Thyroid gland (tissue), 4 donors: ENCODE data around the gene ASF1B. TPM values are rescaled to one million over a fixed set of nuclear protein-coding genes. Genes with fewer than 3 reads are reported as not detected.
A peak's percentile ranks its signal among the peaks of the same experiment; 100 is the strongest.

Experiments
- DNase-seq, 2 donors: peaks; one replicate each; pipeline ENCODE4 v3.0.0-alpha.2; 2019
- H3K27ac ChIP-seq, 3 donors: fragments of 200-600 bp; sonication (generic); 1 replicate in 2 of 3; 2 replicates in 1 of 3; pipeline ENCODE4 v1.5.1; 2016 to 2019; ENCODE audit warnings: mild to moderate bottlenecking in 1 of 3, moderate library complexity in 1 of 3
- H3K27me3 ChIP-seq: fragments of 200-600 bp; sonication (generic); one replicate; pipeline ENCODE4 v1.5.1; 2019
- H3K36me3 ChIP-seq, 2 donors: fragments of 200-600 bp; sonication (generic); one replicate each; pipeline ENCODE4 v1.5.1; 2016 to 2019
- H3K4me1 ChIP-seq, 2 donors: fragments of 200-600 bp; sonication (generic); one replicate each; pipeline ENCODE4 v1.5.1; 2017 to 2019
- H3K4me3 ChIP-seq, 3 donors: fragments of 200-600 bp; sonication (generic); replicated peaks in 1 of 3; 1 replicate in 2 of 3; 2 replicates in 1 of 3; pipeline ENCODE4 v1.5.1; 2016; ENCODE audit warnings: mild to moderate bottlenecking in 1 of 3
- H3K9me3 ChIP-seq: fragments of 200-600 bp; sonication (generic); one replicate; pipeline ENCODE4 v1.5.1; 2017
- CTCF ChIP-seq, 6 experiments: fragments of 200-600 bp in 3 of 6; fragments of 450-650 bp in 3 of 6; sonication (generic) in 3 of 6; IDR thresholded peaks; one replicate each; pipeline ENCODE4 v1.5.1; 2016 to 2019; ENCODE audit warnings: antibody characterized with exemption in 6 of 6, mild to moderate bottlenecking in 2 of 6, inconsistent platforms in 1 of 6, moderate library complexity in 1 of 6
- POLR2A ChIP-seq, 2 donors: fragments of 450-650 bp; IDR thresholded peaks; one replicate each; pipeline ENCODE4 v1.6.1; 2017; ENCODE audit warnings: antibody characterized with exemption in 2 of 2, mild to moderate bottlenecking in 2 of 2, moderate library complexity in 1 of 2
- WGBS, 2 donors: methylation state at CpG; one replicate each; pipeline ENCODE4 v1.1.5; 2017; 5-methylcytosine and 5-hydroxymethylcytosine counted together
- intact Hi-C: fragments of 100-400 bp; cut with DNase I; formaldehyde crosslinking; loops from one replicate; pipeline ENCODE4 v1.15.1; 2023
- total RNA-seq, 4 donors: library from RNA; depleted of rRNA; stranded (reverse); fragments of >200 nt; gene quantifications; one replicate each; pipeline ENCODE4 v1.2.3, GENCODE V29; 2016

Gene ASF1B
- total RNA-seq, 4 donors from 2014 or later: 0.54 to 2.6 (median 0.95) TPM

- Histone ChIP-seq H3K4me1 (peaks cover 0 to 5% of the 10 kb centered on the region in 2 donors), H3K27me3 (no peaks in the 10 kb centered on the region), H3K4me3 (no peak overlapping the region), H3K27ac (no peak overlapping the region), H3K9me3 (no peaks in the 10 kb centered on the region), H3K36me3 (peaks cover 8 to 10% of the 10 kb centered on the region in 2 donors)
- intact Hi-C loops: no loop called here
- no peak for DNase-seq
- 93 to 96% methylated on average over 7 of the region's 7 CpGs for WGBS, 2 donors
- no peak for TF ChIP-seq CTCF (IDR thresholded peaks at IDR 0.05)
- no peak for TF ChIP-seq POLR2A (IDR thresholded peaks at IDR 0.05)
These were observed 41.5 kb downstream of the ASF1B start for GRCh38 chr19:14094854-14095253.

GRCh38 chr19:14093117-14093823 lies 43.1 kb downstream of the ASF1B start:
- no peak overlapping the region for H3K4me3 ChIP-seq
- intact Hi-C loops: no loop called here
- H3K9me3 ChIP-seq: no peaks in the 10 kb centered on the region
- H3K4me1 ChIP-seq: peaks cover 0 to 17% of the 10 kb centered on the region in 2 donors
- peaks cover 8 to 10% of the 10 kb centered on the region in 2 donors for H3K36me3 ChIP-seq
- TF ChIP-seq CTCF (IDR thresholded peaks at IDR 0.05) (no peak), POLR2A (IDR thresholded peaks at IDR 0.05) (no peak)
- DNase-seq: no peak
- no peak overlapping the region for H3K27ac ChIP-seq
- H3K27me3 ChIP-seq: no peaks in the 10 kb centered on the region
- WGBS, 2 donors: 94% methylated on average over 9 of the region's 9 CpGs

GRCh38 chr19:14091813-14092462 lies 44.5 kb downstream of the ASF1B start:
- Histone ChIP-seq H3K4me3 (peak overlapping the region in 2 of 3 donors; percentile 45 to 93), H3K27ac (peak overlapping the region in 2 of 3 donors; percentile 90 to 97), H3K27me3 (no peaks in the 10 kb centered on the region), H3K9me3 (no peaks in the 10 kb centered on the region), H3K36me3 (peaks cover 1 to 2% of the 10 kb centered on the region in 2 donors), H3K4me1 (peaks cover 0 to 20% of the 10 kb centered on the region in 2 donors)
- intact Hi-C loops: no loop called here
- no peak for DNase-seq
- no peak for TF ChIP-seq CTCF (IDR thresholded peaks at IDR 0.05)
- no peak for TF ChIP-seq POLR2A (IDR thresholded peaks at IDR 0.05)
- WGBS, 2 donors: 18 to 19% methylated on average over 15 of the region's 15 CpGs

- no peaks in the 10 kb centered on the region for H3K36me3 ChIP-seq
- H3K4me3 ChIP-seq: peak overlapping the region; percentile 45 to 93 (median 65)
- intact Hi-C loops: no loop called here
- H3K9me3 ChIP-seq: no peaks in the 10 kb centered on the region
- H3K4me1 ChIP-seq: peaks cover 0 to 27% of the 10 kb centered on the region in 2 donors
- WGBS, 2 donors: 0 to 3% methylated on average over 11 to 12 of the region's 72 CpGs
- TF ChIP-seq POLR2A (IDR thresholded peaks at IDR 0.05) (peak; percentile 59 to 81), CTCF (IDR thresholded peaks at IDR 0.05) (peak in 2 of 6 experiments; percentile 8 to 19)
- DNase-seq: peak; percentile 26 to 51
- no peaks in the 10 kb centered on the region for H3K27me3 ChIP-seq
- peak overlapping the region; percentile 48 to 97 (median 90) for H3K27ac ChIP-seq
These were observed 45.1 kb downstream of the ASF1B start for GRCh38 chr19:14091081-14091812.
